Gastroesophageal sphincter (tissue), 4 donors: ENCODE measurements around the gene PSKH1. TPM values are rescaled to one million over a fixed set of nuclear protein-coding genes. Genes with fewer than 3 reads are reported as not detected.

ENCODE experiments used
- ATAC-seq: fragments of 150-250 bp; one replicate; pipeline ENCODE4 v1.9.1; 2016; ENCODE audit warnings: mild to moderate bottlenecking, moderate library complexity
- H3K27ac ChIP-seq, 4 donors: fragments of 200-600 bp; sonication (generic) in 3 of 4; 1 replicate in 3 of 4; 2 replicates in 1 of 4; pipeline ENCODE4 v1.5.1; 2016 to 2019
- H3K27me3 ChIP-seq: fragments of 200-600 bp; sonication (generic); one replicate; pipeline ENCODE4 v1.5.1; 2019
- H3K36me3 ChIP-seq, 2 donors: fragments of 200-600 bp; sonication (generic); one replicate each; pipeline ENCODE4 v1.5.1; 2019; ENCODE audit warnings: control low read depth in 1 of 2
- H3K4me1 ChIP-seq, 3 donors: fragments of 200-600 bp; sonication (generic); 1 replicate in 2 of 3; 2 replicates in 1 of 3; pipeline ENCODE4 v1.5.1; 2016 to 2019; ENCODE audit warnings: control low read depth in 2 of 3
- H3K4me3 ChIP-seq, 2 donors: fragments of 200-600 bp; sonication (generic); one replicate each; pipeline ENCODE4 v1.5.1; 2019; ENCODE audit warnings: mild to moderate bottlenecking in 1 of 2, moderate library complexity in 1 of 2
- H3K9me3 ChIP-seq, 3 donors: fragments of 200-600 bp; sonication (generic); one replicate each; pipeline ENCODE4 v1.5.1; 2017 to 2019; ENCODE audit warnings: control low read depth in 2 of 3
- CTCF ChIP-seq, 4 experiments: fragments of 200-600 bp in 2 of 4; fragments of 450-650 bp in 2 of 4; sonication (generic) in 1 of 4; IDR thresholded peaks; one replicate each; pipeline ENCODE4 v1.5.1; 2017 to 2019; ENCODE audit warnings: antibody characterized with exemption in 4 of 4, mild to moderate bottlenecking in 2 of 4, moderate library complexity in 2 of 4
- EP300 ChIP-seq: sonication (generic); formaldehyde crosslinking; IDR thresholded peaks from one replicate; pipeline ENCODE4 v1.6.1; 2017; ENCODE audit warnings: antibody characterized with exemption, mild to moderate bottlenecking
- POLR2A ChIP-seq, 2 donors: fragments of 450-650 bp; IDR thresholded peaks; one replicate each; pipeline ENCODE4 v1.6.1; 2017; ENCODE audit warnings: antibody characterized with exemption in 2 of 2, mild to moderate bottlenecking in 2 of 2, moderate library complexity in 1 of 2
- POLR2AphosphoS5 ChIP-seq: sonication (generic); formaldehyde crosslinking; IDR thresholded peaks from one replicate; pipeline ENCODE4 v1.6.1; 2017; ENCODE audit warnings: antibody characterized with exemption
- WGBS, 2 donors: methylation state at CpG; one replicate each; pipeline ENCODE4 v1.1.5; 2018; ENCODE audit warnings: low coverage in 1 of 2; 5-methylcytosine and 5-hydroxymethylcytosine counted together
- total RNA-seq, 4 donors: library from RNA; depleted of rRNA; stranded (reverse); fragments of >200 nt; gene quantifications; one replicate each; pipeline ENCODE4 v1.1.0, GENCODE V29; 2016

Gene PSKH1
- total RNA-seq, 4 donors from 2014 or later, result 14.7 to 32.3 (median 23.4) TPM

- H3K27me3 ChIP-seq, result no peaks in the 10 kb centered on the region
- no peak overlapping the region for H3K4me3 ChIP-seq
- no CpG with 5 or more reads among the region's 17 CpGs for WGBS, 2 donors
- no peak overlapping the region for H3K27ac ChIP-seq
- peaks cover 0 to 64% of the 10 kb centered on the region in 2 donors for H3K36me3 ChIP-seq
- TF ChIP-seq CTCF (IDR thresholded peaks at IDR 0.05) (no peak), POLR2A (IDR thresholded peaks at IDR 0.05) (no peak), EP300 (no peak), POLR2AphosphoS5 (no peak)
- ATAC-seq, result no peak
- no peaks in the 10 kb centered on the region for H3K9me3 ChIP-seq
- H3K4me1 ChIP-seq, result peaks cover 0 to 43% (median 13%) of the 10 kb centered on the region in 3 donors
These were observed 37.7 kb downstream of the PSKH1 start for GRCh38 chr16:67930678-67931211.

GRCh38 chr16:67931712-67932461, 38.8 kb downstream of the PSKH1 start, which contains the start of gene CTRL:
Gene CTRL, minus strand, starts transcription at chr16:67931862. Its CDS starts 10 bp downstream, at chr16:67931852.
- no peaks in the 10 kb centered on the region for H3K9me3 ChIP-seq
- peaks cover 0 to 35% (median 8%) of the 10 kb centered on the region in 3 donors for H3K4me1 ChIP-seq
- TF ChIP-seq CTCF (IDR thresholded peaks at IDR 0.05), result no peak
- no peak for TF ChIP-seq EP300
- TF ChIP-seq POLR2A (IDR thresholded peaks at IDR 0.05), result no peak
- no peak for TF ChIP-seq POLR2AphosphoS5
- H3K27me3 ChIP-seq, result no peaks in the 10 kb centered on the region
- H3K4me3 ChIP-seq, result no peak within 1 kb of the TSS
- no peak within 1 kb of the TSS for H3K27ac ChIP-seq
- no peak for ATAC-seq
- peaks cover 0 to 64% of the 10 kb centered on the region in 2 donors for H3K36me3 ChIP-seq
- 80% methylated on average over 1 of the region's 15 CpGs; no CpG with 5 or more reads in 1 of the 2 donors for WGBS, 2 donors

GRCh38 chr16:67932462-67932840, 39.4 kb downstream of the PSKH1 start:
- peaks cover 0 to 61% of the 10 kb centered on the region in 2 donors for H3K36me3 ChIP-seq
- TF ChIP-seq POLR2A (IDR thresholded peaks at IDR 0.05) (no peak), EP300 (no peak), CTCF (IDR thresholded peaks at IDR 0.05) (no peak), POLR2AphosphoS5 (no peak)
- H3K4me3 ChIP-seq, result no peak overlapping the region
- H3K9me3 ChIP-seq, result no peaks in the 10 kb centered on the region
- H3K27ac ChIP-seq, result no peak overlapping the region
- H3K4me1 ChIP-seq, result peaks cover 0 to 38% (median 12%) of the 10 kb centered on the region in 3 donors
- 68% methylated on average over 2 of the region's 4 CpGs; no CpG with 5 or more reads in 1 of the 2 donors for WGBS, 2 donors
- ATAC-seq, result no peak
- H3K27me3 ChIP-seq, result no peaks in the 10 kb centered on the region

GRCh38 chr16:67933805-67934204, 40.8 kb downstream of the PSKH1 start:
- 60 to 83% methylated on average over 1 to 4 of the region's 7 CpGs for WGBS, 2 donors
- H3K27ac ChIP-seq, result no peak overlapping the region
- H3K36me3 ChIP-seq, result peaks cover 0 to 47% of the 10 kb centered on the region in 2 donors
- ATAC-seq, result no peak
- peaks cover 0 to 29% (median 12%) of the 10 kb centered on the region in 3 donors for H3K4me1 ChIP-seq
- TF ChIP-seq POLR2AphosphoS5, result no peak
- TF ChIP-seq CTCF (IDR thresholded peaks at IDR 0.05), result no peak
- no peak for TF ChIP-seq EP300
- no peak for TF ChIP-seq POLR2A (IDR thresholded peaks at IDR 0.05)
- H3K9me3 ChIP-seq, result no peaks in the 10 kb centered on the region
- H3K27me3 ChIP-seq, result no peaks in the 10 kb centered on the region
- no peak overlapping the region for H3K4me3 ChIP-seq
